HG02610 (cell line): ENCODE measurements around the gene ST6GALNAC3.
"Not testable (repeated sequence)": the region's sequence is repeated elsewhere in the genome, so short reads cannot be mapped to it uniquely, and the experiment has no call there.

Source experiments
- ATAC-seq: cut with Tn5 transposase; IDR thresholded peaks from one replicate; pipeline ENCODE4 v1.9.1; 2021; ENCODE audit warnings: mild to moderate bottlenecking, moderate library complexity; ENCODE audit not compliant: unreplicated experiment

Gene ST6GALNAC3

GRCh38 chr1:76070538-76070937, 4.0 kb upstream of the ST6GALNAC3 start:
- no peak for ATAC-seq

- no peak for ATAC-seq
Measured at GRCh38 chr1:76073481-76073880, 1.1 kb upstream of the ST6GALNAC3 start.

GRCh38 chr1:76075188-76075489, 593 bp downstream of the ST6GALNAC3 start:
- ATAC-seq = no peak

- peak; percentile 35 for ATAC-seq
Measured at GRCh38 chr1:76075877-76076276, 1.3 kb downstream of the ST6GALNAC3 start.

GRCh38 chr1:76079475-76080227, 5.1 kb downstream of the ST6GALNAC3 start:
- ATAC-seq = no peak

DNA sequence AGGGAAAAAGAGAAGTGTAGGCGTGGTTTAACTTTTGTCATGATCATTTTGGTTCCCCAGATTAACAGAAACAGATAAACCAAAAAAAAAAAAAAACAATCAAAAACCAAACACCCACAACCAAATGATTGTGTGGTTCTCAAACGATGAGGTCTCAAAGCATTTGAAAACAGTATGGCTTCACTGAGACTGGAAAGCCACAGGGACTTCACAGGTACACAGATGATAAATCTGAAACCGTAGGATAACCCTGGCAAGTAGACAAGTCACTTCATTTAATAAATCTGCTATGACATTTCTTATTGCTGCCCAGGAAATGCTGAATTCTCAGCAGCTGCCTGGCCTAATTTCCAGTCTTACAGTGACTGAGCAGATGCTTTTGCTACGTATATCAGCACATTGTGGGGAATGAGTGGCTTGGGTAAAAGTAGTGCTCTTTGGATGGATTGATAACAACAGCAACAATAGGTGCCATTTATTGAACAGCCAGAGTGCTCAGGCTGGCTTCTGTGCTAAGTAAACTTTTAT, 6.1 kb downstream of the ST6GALNAC3 start:
- no peak for ATAC-seq

GRCh38 chr1:76082062-76082461, 7.5 kb downstream of the ST6GALNAC3 start:
- ATAC-seq = no peak

DNA sequence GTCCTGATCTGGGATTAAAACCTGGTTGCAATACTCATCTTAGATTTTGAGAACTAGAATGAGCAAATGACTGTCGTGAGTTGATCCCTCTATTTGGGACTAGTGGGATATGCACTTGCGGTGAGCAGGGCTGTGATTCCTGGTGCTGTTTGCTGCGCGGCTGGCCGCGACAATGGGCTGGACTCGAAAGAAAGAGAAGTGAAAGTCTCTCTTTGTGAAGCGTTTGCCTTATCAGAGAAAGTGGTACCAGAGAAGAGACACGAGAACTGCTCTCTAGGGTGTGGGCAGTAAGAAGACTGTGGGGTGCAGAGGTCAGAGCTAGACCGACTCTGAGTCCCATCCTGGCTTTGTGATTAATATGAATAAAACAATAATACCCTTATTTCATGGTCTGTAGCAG, 8.6 kb downstream of the ST6GALNAC3 start:
- no peak for ATAC-seq

- ATAC-seq = no peak
Measured at GRCh38 chr1:76084029-76084627, 9.6 kb downstream of the ST6GALNAC3 start.

DNA sequence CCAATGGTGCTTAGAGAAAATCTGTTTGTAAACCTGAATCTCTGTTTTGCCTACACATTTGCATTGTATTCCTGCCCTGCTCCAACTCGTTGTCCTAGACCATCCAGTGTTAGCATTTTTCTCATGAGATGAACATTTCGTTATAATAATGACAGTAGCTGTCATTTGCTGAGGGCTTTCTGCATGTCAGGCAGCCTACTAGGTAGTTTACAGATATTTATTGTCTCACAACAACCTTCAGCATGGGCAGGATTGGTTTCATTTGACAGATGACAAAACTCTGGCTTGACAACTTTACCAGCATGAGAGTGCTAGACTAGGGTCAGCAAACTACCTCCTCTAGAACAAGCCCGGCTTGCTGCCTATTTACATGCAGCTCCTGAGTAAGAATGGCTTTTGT, 10.1 kb downstream of the ST6GALNAC3 start:
- ATAC-seq = no peak

DNA sequence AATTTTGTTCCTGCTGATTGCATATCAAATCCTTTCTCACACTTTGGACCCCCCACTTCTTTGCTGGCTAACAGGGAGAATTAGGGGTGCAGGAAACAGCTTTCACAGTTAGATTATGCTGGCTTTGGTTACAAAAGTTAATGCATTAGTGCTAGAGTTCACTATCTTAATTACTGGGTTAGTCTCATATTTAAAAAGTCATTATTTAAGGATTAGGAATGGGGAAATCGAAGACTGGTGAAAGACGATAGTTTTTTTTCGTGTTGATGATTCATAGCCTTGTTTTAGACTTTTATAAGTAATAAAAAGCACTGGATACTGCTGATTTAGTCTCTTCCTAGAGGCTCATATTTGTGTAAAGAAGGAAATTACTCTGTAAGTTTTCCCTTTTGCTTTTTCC, 11.6 kb downstream of the ST6GALNAC3 start:
- ATAC-seq = no peak

- ATAC-seq = no peak
Measured at GRCh38 chr1:76086597-76086996, 12.1 kb downstream of the ST6GALNAC3 start.

GRCh38 chr1:76090283-76091203, 16.0 kb downstream of the ST6GALNAC3 start:
- ATAC-seq = no peak

GRCh38 chr1:76092812-76093211, 18.3 kb downstream of the ST6GALNAC3 start:
- no peak for ATAC-seq

DNA sequence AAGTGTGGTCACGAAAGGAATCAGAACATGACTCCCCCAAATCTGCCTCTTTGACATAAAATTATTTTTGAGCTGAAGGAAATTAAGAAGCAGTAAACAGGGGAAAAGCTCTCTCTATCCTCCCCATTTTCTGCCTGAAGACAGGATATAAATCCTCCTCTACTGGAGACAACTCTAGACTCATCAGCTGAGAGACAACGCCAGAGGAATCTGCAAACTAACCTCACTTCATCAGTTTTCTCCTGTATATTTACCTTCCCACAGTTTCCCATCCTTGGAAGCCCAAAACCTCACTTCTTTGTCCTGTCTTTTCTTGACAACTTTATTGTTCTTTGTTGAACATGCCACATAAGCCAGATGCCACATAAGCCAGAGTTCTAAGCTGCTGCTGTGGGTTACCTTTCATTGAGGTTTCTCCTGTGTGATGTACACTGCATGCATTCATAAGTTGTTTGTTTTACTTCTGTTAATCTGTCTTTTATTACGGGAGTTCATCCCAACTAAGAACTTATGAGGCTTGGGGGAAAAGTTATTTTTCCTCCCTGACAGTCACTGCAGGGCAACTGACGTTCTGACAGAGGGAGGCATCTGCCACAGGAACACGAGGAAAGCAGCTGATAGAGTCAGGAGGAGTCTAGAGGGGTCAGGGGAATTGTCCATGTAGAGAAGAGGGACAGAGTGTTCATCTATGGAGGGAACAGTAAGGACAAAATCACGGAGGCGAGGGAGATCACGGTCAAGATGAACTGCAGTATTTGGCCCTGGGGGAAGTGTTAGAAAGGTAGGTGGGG, 19.2 kb downstream of the ST6GALNAC3 start:
- ATAC-seq = no peak

GRCh38 chr1:76095802-76096201, 21.3 kb downstream of the ST6GALNAC3 start:
- ATAC-seq = no peak

DNA sequence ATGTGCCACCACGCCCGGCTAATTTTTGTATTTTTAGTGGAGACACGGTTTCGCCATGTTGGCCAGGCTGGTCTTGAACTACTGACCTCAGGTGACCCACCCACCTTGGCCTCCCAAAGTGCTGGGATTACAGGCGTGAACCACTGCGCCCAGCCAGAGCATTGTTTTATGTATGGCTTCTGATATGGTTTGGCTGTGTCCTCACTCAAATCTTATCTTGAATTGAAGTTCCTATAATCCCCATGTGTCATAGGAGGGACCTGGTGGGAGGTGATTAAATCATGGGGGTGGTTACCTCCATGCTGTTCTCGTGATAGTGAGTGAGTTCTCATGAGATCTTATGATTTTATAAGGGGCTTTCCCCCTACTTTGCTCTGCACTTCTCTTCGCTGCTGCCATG, 22.5 kb downstream of the ST6GALNAC3 start:
- not testable (repeated sequence) for ATAC-seq

DNA sequence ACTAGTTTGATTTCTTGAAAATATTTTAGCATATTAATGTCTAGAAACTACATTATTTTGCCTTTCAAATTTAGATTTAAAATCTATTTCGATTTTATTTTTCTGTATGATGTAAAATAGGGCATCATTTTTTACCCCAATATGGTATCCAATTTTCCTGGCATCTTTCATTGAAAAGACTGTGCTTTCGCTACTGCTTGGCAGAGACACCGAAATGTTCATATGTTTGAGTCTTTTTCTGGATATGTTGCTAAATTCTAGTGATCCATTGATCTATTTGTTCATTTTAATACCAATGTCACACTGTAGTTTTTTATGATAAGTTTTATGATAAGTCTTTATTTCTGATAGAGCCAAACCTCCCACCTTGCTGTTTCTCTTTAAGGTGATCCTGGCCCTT, 24.3 kb downstream of the ST6GALNAC3 start:
- no peak for ATAC-seq

- ATAC-seq = no peak
Measured at GRCh38 chr1:76101548-76101947, 27.0 kb downstream of the ST6GALNAC3 start.

DNA sequence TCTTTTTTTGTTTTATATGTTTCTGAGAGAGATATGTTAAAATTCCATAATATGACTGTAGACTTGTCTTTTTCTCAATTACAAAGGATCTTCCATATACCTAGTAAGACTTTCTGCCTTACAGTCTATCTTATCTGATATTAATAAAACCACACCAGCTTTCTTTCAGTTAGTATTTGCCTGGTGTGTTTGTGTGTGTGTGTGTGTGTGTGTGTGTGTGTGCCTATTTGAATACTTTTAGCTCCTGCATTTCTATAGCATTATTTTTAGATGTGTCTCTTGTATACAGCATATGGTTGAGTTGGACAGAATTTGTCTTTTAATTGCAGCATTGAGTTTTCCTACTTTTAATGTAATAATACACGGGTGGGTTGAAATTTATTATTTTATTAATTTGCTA, 27.5 kb downstream of the ST6GALNAC3 start:
- ATAC-seq = no peak

GRCh38 chr1:76103034-76103433, 28.5 kb downstream of the ST6GALNAC3 start:
- no peak for ATAC-seq
